ENCODE data around the gene IFNA6. TPM values are rescaled to one million over a fixed set of nuclear protein-coding genes. Genes with fewer than 3 reads are reported as not detected.

IFNA6 gene
- total and polyA plus RNA-seq, 10 of the 15 experiments (the other 5 are each of a cell fraction or from before 2014, with no cell fraction given): 0.04 TPM; not detected in 9

GRCh38 chr9:21316860-21317259, 33.8 kb downstream of the IFNA6 start:
- no peaks in the 10 kb centered on the region for H3K79me2 ChIP-seq (ENCODE audit: control insufficient read depth, insufficient read depth, low read length)
- no TSS peak for BruUV-seq (replicated peaks)
- RAD21 ChIA-PET (ENCODE audit: unreplicated experiment): interaction anchor here (0.9 to 2.7 kb wide), 3 partner anchors 64 to 139 kb away, joined by 3 to 20 read pairs (median 6); no protein-coding TSS in a partner anchor
- H3K4me2 ChIP-seq (ENCODE audit: control insufficient read depth, insufficient read depth): no peak overlapping the region
- no peak overlapping the region for H2AFZ ChIP-seq (ENCODE audit: control insufficient read depth, low read depth, low read length)
- H3K27ac ChIP-seq (ENCODE audit: control insufficient read depth, insufficient read depth): no peak overlapping the region
- in situ Hi-C loops (cut with MboI): loop anchor here (5.0 kb wide), 1 partner anchor 480 kb away; no protein-coding TSS in a partner anchor
- H3K4me1 ChIP-seq (ENCODE audit: control insufficient read depth, insufficient read depth, low read length): no peaks in the 10 kb centered on the region
- intact Hi-C loops (cut with micrococcal nuclease; ENCODE audit: unreplicated experiment): loop anchor here (2.0 to 10.0 kb wide), 3 partner anchors 65 to 472 kb away; no protein-coding TSS in a partner anchor
- H3K4me3 ChIP-seq: no peak overlapping the region
- no peaks in the 10 kb centered on the region; a peak in 2 of 4 replicates for H3K36me3 ChIP-seq (ENCODE audit: control insufficient read depth in 2 of 2, insufficient read depth in 2 of 2, low read length in 1 of 2)
- no peak for ATAC-seq
- DNase-seq (ENCODE audit: low read depth, low spot score): no peak
- no peak for TF ChIP-seq MYB (IDR thresholded peaks at IDR 0.05; ENCODE audit: borderline replicate concordance, low read depth, low read length)
- no peak for TF ChIP-seq PBX3 (IDR thresholded peaks at IDR 0.05; ENCODE audit: insufficient replicate concordance, low read depth, low read length)
- no peak for TF ChIP-seq CUX1 (IDR thresholded peaks at IDR 0.05; ENCODE audit: insufficient replicate concordance, low read depth, low read length)
- TF ChIP-seq SREBF2 (IDR thresholded peaks at IDR 0.05; ENCODE audit: low read length): no peak
- TF ChIP-seq BMI1 (IDR thresholded peaks at IDR 0.05; ENCODE audit: borderline replicate concordance): no peak
- TF ChIP-seq RUNX3 (IDR thresholded peaks at IDR 0.05; ENCODE audit: low read length): no peak
- POLR2A ChIA-PET: no interaction called here
- H3K9me3 ChIP-seq (replicated peaks; ENCODE audit: control insufficient read depth, insufficient read depth, low read length): no peaks in the 10 kb centered on the region
- SMC1A ChIA-PET (ENCODE audit: uncharacterized antibody, unreplicated experiment): interaction anchor here (1.3 to 3.4 kb wide), 4 partner anchors 10 to 111 kb away, joined by 3 to 19 read pairs (median 10); no protein-coding TSS in a partner anchor
- H3K9ac ChIP-seq (ENCODE audit: control insufficient read depth, insufficient read depth, low read length): no peak overlapping the region
- no peaks in the 10 kb centered on the region for H4K20me1 ChIP-seq (ENCODE audit: control insufficient read depth, insufficient read depth)
- CTCF ChIA-PET: interaction anchor here (0.8 to 6.4 kb wide), 5 partner anchors 10 to 122 kb away, joined by 3 to 35 read pairs (median 11); no protein-coding TSS in a partner anchor
- H3K27me3 ChIP-seq (replicated peaks in 1 of 2; ENCODE audit: control insufficient read depth in 2 of 2, insufficient read depth in 2 of 2, low read length in 1 of 2): no peaks in the 10 kb centered on the region
- WGBS (ENCODE audit: insufficient coverage, insufficient replicate concordance, low lambda C conversion rate, missing lambda C conversion rate): 23% methylated on average over 3 of the region's 3 CpGs
- no peak for FAIRE-seq
